HL-60 (cell line): Measurements from ENCODE around the gene HIGD2A.

Experiments used
- POLR2AphosphoS5 ChIP-seq: IDR thresholded peaks from 2 replicates; pipeline ENCODE4 v1.6.1; 2012; ENCODE audit warnings: low read depth
- TF ChIP-seq, protein P1 (sequence below): IDR thresholded peaks from one replicate; pipeline ENCODE4 v1.5.1; 2011; ENCODE audit warnings: low read length, control low read depth, inconsistent platforms; ENCODE audit not compliant: insufficient read depth

DNA sequence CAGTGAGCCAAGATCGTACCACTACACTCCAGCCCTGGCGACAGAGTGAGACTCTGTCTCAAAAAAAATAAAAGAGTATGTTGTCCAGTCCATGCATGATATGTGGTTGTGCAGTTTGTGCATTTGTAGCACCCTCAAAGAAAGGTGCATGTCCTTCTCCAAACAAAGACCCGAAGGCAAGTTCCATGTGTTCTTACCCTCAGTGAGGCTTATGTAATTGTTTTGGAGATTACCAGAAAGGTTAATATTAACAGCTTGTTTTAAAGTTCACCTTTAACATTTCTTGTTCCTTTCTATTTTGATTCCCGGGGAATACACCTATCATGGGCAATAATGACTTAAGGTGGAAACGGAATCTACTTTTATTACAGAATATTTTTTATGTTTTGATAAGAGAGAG, 49.2 kb upstream of the HIGD2A start:
- TF ChIP-seq POLR2AphosphoS5: no peak
- TF ChIP-seq, protein P1, sequence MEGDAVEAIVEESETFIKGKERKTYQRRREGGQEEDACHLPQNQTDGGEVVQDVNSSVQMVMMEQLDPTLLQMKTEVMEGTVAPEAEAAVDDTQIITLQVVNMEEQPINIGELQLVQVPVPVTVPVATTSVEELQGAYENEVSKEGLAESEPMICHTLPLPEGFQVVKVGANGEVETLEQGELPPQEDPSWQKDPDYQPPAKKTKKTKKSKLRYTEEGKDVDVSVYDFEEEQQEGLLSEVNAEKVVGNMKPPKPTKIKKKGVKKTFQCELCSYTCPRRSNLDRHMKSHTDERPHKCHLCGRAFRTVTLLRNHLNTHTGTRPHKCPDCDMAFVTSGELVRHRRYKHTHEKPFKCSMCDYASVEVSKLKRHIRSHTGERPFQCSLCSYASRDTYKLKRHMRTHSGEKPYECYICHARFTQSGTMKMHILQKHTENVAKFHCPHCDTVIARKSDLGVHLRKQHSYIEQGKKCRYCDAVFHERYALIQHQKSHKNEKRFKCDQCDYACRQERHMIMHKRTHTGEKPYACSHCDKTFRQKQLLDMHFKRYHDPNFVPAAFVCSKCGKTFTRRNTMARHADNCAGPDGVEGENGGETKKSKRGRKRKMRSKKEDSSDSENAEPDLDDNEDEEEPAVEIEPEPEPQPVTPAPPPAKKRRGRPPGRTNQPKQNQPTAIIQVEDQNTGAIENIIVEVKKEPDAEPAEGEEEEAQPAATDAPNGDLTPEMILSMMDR: no peak
